Muscle layer of duodenum (tissue), 2 donors: ENCODE measurements around the gene PSORS1C2.

Experiments used
- H3K27ac ChIP-seq: one replicate; pipeline ENCODE4 v1.7.0; 2013; ENCODE audit warnings: mild to moderate bottlenecking, low read length
- H3K27me3 ChIP-seq: one replicate; pipeline ENCODE4 v1.7.0; 2013; ENCODE audit warnings: low read depth, mild to moderate bottlenecking, control low read depth, low read length
- H3K36me3 ChIP-seq, 2 donors: one replicate each; pipeline ENCODE4 v1.7.0; 2013; ENCODE audit warnings: low read length in 2 of 2, control low read depth in 1 of 2, mild to moderate bottlenecking in 1 of 2; ENCODE audit not compliant: insufficient read depth in 2 of 2, control insufficient read depth in 1 of 2
- H3K4me1 ChIP-seq, 2 donors: one replicate each; pipeline ENCODE4 v1.7.0; 2013; ENCODE audit warnings: low read length in 2 of 2, mild to moderate bottlenecking in 2 of 2, control low read depth in 1 of 2, moderate library complexity in 1 of 2; ENCODE audit not compliant: insufficient read depth in 2 of 2, control insufficient read depth in 1 of 2
- H3K4me3 ChIP-seq, 2 donors: one replicate each; pipeline ENCODE4 v1.7.0; 2013; ENCODE audit warnings: low read length in 2 of 2, low read depth in 1 of 2, mild to moderate bottlenecking in 1 of 2
- H3K9me3 ChIP-seq, 2 donors: one replicate each; pipeline ENCODE4 v1.7.0; 2013; ENCODE audit warnings: low read length in 2 of 2, control low read depth in 1 of 2, mild to moderate bottlenecking in 1 of 2; ENCODE audit not compliant: control insufficient read depth in 1 of 2
- donor health status: healthy.

Gene PSORS1C2

GRCh38 chr6:31090275-31090972 is 48.4 kb downstream of the PSORS1C2 start:
- Histone ChIP-seq H3K27me3 (no peaks in the 10 kb centered on the region), H3K4me1 (peaks cover 5% of the 10 kb centered on the region in 2 donors), H3K4me3 (no peak overlapping the region), H3K27ac (no peak overlapping the region), H3K9me3 (no peaks in the 10 kb centered on the region), H3K36me3 (no peaks in the 10 kb centered on the region)
